GM21737 (cell line): ENCODE results near the gene ZNF316.

Experiments
- ATAC-seq: cut with Tn5 transposase; IDR thresholded peaks from one replicate; pipeline ENCODE4 v1.9.1; 2021; ENCODE audit warnings: mild to moderate bottlenecking, moderate library complexity; ENCODE audit not compliant: unreplicated experiment

ZNF316 gene

DNA sequence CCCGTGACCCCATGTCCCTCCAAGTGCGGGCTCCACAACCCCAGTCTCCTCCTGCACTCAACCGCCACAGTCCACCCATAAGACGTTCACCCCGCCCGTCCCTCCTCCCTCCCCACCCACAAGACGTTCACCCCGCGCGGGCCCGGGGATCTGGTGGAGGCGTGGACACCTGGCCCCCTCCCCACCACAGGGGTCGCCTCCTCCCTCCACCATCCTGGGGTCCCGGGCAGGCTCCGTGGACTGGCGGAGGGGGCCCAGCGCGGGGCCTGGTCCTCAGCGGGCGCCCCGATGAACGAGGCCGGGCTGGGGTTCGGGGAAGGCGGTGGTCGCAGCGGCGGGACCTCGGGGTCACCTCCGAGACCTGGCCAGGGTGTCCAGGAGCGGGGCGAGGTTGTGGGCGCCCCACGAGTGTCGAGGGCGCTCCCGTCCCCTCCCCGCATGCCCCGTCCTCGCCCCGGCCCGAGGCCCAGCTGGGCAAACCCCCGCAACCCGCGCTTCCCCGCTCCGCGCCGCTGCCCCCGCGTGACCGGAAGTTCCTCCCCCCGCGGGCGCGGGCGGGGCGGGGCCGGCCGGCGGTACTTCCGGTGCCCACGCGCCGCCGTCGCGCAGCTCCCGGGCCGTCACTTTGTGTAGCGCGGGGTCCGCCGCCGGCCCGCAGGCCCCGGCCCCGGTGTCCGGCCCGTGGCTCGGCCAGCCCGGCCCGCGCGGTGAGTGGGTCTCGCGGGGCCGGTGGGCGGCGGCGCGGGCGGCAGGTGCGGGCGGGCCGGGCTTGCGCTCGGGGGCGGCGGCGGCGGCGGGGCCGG lies at the start of gene ZNF316:
Gene ZNF316 (plus strand): TSS at position 578 of the 803 bp plus-strand sequence. CDS start 5,092 bp downstream, outside the sequence.
- peak; percentile 56 for ATAC-seq

DNA sequence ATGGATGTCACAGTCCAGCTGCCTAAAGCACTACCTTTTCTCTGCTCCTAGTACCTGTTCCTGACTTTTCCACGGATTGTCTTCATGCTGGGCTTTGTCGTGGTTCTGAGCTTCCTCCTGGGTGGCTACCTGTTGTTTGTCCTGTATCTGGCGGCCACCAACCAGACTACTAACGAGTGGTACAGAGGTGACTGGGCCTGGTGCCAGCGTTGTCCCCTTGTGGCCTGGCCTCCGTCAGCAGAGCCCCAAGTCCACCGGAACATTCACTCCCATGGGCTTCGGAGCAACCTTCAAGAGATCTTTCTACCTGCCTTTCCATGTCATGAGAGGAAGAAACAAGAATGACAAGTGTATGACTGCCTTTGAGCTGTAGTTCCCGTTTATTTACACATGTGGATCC lies 48.6 kb upstream of the ZNF316 start:
- no peak for ATAC-seq

DNA sequence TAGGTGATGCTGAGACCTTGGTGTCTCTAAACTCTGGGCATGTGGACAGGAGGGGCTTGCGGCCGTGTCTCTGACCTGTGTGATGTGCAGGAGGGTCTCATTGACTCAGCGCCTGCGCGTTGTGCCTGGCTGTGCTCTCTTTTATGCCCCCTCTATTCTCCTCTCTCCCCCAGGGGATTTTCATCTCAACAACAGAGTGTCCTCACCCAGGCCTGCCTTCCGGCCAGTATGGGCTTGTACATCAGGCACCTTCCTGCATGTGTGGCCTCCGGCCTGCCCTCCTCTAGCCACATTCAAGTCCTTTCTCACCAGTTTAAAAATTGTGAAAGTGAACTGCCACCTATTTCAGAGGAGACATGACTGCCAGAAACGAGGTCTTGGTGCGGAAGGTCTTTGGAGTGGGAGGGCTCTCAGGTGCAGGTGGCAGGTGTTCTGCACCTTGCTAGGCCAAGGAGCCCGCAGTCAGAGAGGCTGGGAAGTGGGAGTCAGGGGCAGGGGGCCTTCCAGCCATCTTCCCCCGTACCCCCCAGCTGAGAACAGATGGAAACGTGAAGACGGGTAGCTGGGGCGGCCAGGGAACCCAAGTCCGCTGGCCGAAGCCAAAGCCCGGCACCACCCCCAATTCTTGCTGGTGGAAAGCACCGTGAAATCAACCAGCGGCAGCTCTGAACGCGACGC lies 47.8 kb upstream of the ZNF316 start:
- ATAC-seq: no peak

DNA sequence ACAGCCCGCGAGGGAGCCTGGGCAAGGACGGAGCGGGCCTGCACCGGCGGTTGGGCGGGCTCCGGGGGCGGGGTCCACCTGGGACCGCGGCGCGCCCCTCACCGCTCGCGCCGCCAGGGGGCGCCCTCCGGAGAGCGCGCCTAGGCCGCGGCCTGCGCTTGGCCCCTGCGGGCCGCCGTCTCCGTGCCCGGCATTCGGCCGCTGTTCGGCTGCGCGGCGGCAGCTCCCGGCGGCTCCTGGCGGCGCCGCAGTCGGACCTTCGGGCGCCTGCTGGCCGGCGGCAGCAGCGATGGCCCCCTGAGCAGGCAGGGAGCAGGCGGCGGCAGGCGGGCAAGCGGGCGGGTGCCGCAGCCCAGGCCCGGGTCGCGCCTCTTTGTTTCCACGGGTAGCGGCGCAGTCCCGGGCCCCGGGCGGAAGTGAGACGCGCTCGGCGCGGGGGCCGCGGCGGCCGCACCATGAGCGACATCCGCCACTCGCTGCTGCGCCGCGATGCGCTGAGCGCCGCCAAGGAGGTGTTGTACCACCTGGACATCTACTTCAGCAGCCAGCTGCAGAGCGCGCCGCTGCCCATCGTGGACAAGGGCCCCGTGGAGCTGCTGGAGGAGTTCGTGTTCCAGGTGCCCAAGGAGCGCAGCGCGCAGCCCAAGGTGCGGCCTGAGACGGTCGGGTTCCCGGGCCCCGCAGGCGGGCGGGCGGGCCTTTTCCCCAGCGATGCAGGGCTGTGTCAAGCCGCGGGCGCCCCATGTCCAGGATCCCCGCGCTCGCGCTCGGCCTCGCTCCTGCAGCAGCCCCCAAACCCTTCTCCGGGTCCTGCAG lies 47.1 kb upstream of the ZNF316 start, which contains the start of gene INTS15:
Gene INTS15 (plus strand): TSS at position 193 of the 816 bp plus-strand sequence. CDS start 263 bp downstream, at position 456.
- peak; percentile 83 for ATAC-seq

DNA sequence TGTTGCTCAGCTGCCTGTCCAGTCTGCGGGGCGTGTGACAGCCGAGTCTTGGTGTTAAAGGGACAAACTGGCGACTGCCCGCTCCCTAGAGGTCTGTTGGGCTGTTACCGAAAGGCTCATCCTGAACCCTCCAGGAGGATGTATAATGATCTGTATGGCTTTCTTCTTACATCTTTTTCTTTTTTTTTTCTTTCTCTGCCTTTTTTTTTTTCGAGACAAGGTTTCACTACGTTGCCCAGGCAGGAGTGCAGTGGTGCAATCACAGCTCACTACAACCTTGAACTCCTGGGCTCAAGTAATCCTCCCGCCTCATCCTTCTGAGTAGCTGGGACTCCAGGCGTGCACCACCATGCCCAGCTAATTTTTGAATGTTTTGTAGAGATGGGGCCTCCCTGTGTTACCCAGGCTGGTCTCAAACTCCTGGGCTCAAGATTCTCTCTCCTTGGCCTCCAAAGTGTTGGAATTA lies 46.4 kb upstream of the ZNF316 start:
- peak; percentile 26 for ATAC-seq

DNA sequence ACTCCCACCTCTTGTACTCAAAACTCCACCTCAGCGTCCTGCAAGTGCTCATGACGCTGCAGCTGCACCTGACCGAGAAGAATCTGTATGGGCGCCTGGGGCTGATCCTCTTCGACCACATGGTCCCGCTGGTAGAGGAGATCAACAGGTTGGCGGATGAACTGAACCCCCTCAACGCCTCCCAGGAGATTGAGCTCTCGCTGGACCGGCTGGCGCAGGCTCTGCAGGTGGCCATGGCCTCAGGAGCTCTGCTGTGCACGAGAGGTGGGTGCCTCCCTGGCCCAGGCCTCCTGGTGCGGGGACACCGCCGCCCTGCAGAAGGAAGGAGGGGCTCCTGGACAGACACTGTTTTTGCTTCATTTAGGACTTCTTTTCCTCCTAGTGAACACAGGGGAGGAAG lies 37.0 kb upstream of the ZNF316 start:
- no peak for ATAC-seq

DNA sequence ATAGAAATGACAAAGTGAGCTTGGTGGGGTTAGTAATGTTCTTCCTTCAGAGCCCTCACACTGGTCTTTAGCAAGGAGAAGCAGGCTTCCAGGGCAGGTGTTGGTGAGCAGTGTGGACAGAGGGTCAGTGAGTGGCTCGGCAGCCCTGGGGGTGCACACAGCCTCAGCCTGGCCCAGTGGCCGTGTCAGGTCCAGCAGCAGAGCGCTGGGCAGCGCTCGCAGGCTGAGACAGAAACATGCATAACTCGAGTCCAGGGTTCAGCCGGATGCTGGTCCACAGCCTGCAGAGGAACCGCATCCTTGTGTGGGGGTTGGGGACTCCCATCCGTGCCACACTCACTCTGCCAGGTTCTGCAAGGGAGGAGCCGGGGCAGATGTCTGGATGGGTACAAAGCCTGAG lies 32.7 kb upstream of the ZNF316 start:
- ATAC-seq: no peak

DNA sequence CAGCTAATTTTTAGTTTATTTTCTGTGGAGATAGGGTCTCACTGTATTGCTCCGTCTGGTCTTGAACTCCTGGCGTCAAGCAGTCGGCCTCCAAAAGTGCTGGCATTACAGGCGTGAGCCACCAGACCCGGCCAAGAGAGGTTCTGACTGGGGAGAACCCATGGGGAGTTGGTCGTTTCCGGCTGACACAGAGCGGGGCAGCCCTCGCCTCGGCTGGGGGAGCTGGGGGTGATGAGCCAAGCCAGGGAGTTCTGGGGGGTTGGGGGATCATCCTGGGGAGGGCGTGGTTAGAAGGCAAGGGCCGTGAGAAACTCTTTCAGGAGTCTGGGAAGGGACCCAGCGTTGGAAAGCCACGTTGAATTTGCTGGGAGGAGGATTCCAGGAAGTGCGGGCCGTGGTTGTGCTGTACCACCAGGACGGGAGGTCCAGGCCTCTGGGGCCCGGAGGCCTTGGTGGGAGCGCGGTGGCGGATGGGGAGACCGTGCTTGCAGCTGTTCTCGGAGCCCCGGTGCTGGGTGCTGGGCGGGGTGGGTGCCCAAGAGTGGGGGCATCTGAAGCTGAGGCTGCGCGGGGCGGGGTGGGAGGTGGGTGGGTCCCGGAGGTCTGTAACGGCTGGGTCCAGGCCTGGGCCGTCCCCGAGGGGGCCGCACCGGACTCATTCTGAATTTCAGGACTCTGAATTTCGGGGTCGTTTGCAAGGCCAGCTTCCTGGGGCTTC lies 30.1 kb upstream of the ZNF316 start:
- ATAC-seq: no peak

DNA sequence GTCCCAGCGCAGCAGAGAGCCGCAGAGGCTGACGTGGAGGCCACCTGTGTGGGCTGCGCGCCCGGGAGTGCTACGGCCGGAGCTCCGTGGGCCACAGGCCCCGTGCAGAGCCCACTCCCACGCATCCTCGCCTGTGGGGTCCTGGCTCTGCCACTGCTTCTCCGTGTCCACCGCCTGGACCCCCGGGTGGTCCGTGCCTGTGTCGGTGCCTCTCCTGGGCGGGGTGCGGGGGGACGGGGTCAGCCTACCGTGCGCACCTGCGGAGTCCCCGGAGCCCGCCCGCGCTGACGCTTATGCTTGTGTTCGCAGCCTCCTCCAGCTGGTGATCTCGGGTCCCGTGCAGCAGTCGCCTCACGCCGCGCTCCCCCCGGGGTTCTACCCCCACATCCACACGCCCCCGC lies 29.5 kb upstream of the ZNF316 start:
- ATAC-seq: no peak

DNA sequence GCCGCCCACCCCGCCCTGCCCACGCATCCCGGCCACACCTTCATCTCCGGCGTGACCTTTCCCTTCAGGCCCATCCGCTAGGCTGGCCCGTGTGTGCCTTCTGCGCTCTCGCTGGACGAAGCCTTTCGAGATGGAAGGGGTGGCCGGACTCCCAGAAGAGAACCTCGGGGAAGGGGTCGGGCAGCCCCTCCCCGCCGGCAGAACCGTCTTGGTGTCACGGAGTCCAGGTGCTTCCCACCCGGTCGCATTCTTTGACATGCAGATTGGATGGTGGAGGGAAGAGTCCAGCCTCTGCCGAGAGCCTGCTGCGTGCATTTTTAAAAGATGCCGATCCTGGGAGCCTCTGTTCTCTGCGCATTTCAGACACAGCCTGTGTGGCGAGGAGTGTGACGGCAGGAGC lies 29.0 kb upstream of the ZNF316 start:
- no peak for ATAC-seq

DNA sequence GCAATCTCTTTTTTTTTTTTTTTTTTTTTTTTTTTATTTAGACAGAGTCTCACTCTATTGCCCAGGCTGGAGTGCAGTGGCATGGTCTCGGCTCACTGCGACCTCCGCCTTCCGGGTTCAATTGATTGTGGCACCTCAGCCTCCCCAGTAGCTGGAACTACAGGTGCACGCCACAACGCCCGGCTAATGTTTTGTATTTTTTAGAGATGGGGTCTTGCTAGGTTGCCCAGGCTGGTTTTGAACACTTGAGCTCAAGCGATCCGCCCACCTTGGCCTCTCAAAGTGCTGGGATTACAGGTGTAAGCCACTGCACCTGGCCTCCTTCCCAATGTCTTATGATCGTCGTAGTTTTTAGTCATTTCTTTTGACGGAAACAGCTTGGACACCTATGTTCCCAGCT lies 28.3 kb upstream of the ZNF316 start:
- no peak for ATAC-seq

DNA sequence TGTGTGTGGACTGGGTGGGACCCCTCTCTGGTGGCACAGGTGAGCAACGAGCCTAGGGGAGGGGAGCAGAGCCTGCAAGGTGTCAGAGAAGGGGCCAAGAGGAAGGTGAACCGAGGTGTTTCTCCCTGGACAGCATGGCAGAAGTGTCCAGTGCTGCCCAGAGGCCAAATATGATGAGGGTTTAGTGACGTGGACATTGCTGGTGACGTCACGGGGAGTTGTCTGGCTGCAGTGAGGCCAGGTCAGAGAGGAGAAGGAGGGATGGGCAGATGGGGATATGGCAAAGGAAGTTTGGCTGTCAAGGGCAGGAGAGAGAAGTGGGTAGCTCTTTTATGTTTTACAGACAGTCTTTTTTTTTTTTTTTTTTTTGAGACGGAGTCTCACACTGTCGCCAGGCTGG lies 24.3 kb upstream of the ZNF316 start:
- no peak for ATAC-seq

DNA sequence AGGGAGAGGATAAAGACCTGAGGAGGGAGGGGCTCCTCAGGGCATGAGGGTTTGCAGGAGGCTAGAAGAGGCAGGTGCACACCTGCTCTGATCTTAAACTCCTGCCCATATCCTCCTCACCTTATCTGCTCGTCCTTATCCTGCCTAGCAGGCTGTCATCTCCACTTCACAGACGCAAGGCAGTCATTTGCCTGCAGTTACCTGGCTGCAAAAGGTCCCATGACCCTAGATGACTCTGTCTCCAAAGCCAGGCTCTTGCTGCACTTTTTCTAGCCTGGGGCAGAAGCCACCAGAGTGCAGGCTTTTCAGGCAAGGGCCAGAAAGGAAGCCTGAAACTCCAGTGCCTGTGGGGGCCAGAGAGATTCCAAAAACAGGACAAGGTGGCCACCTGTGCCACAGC lies 23.4 kb upstream of the ZNF316 start:
- no peak for ATAC-seq

DNA sequence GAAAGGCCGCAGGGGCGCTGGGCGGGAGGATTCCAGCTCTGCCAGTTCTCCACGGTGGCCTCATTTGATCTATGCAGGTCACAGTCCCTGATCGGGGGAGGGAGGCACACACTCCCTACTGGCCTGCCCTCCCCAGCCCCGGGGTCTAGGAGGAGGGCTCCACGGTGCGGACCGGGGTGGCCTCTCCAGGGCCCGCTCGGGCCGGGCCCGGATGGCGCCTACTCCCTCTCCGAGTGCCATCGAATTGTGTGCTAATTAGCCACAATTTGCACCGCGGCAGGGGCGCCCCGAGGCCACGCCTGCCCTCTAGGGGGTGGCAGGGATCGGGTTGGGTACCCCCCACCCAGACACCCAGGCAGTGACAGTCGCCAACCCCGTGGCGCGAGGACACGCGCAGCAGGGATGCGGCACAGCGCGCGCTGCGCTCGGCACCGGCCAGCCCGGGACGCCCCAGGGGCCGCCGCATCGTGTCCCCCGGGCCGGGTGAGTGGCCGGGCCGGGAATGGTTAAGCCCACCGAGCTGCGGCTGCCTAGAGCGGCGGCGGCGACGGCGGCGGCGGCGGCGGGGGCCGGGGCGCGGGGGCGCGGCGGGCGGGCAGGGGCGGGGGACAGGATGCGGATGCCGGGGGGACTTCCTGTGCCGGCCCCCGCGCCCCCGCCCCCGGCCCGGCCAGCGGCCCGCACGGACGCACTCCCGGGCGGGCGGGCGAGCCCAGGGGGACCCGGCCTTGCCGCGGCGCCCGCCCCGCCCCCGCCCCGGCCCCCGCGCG lies 22.0 kb upstream of the ZNF316 start, which contains the start of gene ZNF853:
Gene ZNF853 (plus strand): TSS at position 658 of the 770 bp plus-strand sequence. CDS start 565 bp downstream, outside the sequence.
- no peak for ATAC-seq

DNA sequence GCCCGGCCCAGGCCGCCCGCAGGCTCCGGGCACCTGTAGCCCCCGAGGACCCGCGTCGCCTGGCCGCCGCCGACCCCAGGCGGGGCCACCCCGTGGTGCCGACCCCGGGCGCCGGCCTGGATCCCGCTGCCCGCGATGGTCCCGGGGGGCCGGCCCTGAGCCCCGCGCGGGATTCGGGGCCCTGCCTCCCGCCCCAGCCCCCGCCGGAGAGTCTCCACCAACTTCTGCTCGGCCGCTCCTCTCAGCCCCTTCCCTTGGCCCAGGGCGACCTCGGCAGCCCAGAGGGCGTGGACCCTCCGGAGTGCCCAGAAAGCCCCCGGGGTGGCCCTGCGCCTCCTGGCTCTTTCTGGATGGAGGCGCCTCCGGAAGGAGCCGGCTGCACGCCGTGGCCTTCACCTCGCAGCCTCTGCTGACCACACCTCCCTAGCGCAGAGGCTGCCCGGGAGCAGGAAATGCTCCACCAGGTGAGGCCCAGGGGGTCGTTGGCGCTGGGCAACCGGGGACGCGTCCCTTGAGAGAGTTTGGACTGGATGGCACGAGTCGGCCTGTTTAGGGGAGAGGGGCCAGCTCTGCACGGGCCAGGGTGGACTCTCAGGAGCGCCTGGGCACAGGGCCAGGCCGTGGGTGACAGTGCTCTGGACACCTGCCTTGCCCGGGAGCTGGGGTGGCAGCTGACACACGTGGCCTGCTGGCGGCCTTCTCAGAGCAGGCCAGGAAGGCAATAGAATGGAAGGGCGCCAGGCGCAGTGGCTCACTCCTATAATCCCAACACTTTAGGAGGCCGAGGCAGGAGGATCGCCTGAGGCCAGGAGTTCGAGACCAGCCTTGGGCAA lies 21.2 kb upstream of the ZNF316 start:
- ATAC-seq: no peak

DNA sequence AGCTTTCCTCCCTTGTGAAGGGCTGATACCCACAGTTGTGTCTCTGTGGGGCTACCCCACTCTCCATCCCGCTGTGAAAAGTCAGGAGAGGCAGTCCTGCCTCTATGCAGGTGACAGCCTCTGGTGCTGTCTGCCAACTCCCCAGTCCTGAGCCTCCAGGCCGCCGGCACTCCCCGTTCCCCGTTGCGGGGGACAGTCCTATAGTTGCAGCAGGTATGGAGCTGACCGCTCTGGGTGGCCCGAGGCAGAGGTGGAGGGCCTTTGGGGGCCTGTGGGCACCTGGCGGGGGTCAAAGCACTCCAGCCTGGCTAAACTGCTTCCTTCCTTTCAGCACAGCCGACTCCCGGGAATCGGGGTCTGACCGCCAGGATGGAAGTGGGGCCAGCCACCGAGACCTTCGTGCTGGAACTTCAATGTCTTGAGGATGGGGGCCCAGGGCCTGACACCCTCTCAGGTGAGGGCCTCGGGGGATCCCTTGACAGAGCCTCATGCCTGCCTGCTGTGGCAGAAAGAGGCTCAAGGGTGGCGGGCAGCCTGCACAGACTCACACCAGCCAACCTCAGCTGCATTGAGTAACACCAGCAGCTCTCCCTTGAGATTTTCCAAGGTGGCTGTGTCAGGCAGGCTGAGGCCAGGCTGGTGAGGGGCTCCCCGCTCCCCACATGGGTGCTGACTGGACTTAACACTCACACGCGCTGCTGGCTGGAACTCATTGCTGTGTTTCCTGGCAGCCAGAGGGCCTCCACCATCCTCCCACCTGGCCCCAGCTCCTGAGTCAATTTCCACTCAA lies 20.1 kb upstream of the ZNF316 start:
- ATAC-seq: no peak

DNA sequence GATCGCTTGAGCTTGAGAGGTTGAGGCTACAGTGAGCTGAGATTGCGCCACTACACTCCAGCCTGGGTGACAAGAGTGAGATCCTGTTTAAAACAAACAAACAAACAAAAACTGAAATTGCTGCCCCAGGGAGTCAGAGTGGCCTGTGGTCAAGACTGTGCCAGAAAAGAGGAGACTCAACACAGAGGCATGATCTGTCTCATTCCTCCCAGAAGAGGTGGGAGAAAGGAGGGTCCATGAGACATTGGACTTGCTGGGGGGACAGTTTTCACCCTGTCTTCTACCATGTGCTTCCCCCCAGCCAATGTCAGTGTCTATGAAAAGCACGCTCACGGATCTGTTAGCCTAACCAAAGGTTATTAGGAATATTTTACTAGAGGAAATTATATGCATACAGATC lies 18.5 kb upstream of the ZNF316 start:
- ATAC-seq: no peak

DNA sequence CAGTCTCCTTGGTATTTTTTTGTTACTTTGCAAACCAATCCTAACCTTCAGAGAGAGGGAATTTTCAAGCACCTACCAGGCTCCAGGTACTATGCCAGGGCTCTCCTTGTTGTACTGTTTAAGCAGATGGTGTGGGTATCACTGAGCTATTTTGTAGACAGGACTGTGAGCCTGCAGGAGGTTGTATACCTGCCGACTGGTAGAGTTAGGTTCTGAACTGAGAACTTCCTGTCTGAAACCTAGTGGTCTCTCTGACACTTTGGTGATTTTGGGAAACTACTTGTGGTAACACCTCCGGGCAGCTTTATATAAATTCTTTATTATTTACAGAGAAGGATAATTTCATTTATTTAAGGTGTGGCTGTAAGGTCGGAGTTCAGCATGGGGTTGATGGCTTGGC lies 17.2 kb upstream of the ZNF316 start:
- ATAC-seq: no peak
